ENCODE measurements around the gene HDAC4. TPM values are rescaled to one million over a fixed set of nuclear protein-coding genes. Genes with fewer than 3 reads are reported as not detected.

Gene HDAC4
- total and polyA plus RNA-seq, 2 of the 8 experiments (the other 6 are each of a cell fraction or from before 2014, with no cell fraction given) = 15.4 to 31.5 TPM

- TF ChIP-seq SIRT6 (IDR thresholded peaks at IDR 0.05; ENCODE audit: low read length) = no peak
- no peak for TF ChIP-seq TAF7 (optimal IDR thresholded peaks at IDR 0.05; ENCODE audit: borderline replicate concordance, low read depth, low read length)
- no peak for TF ChIP-seq KDM1A (IDR thresholded peaks at IDR 0.05; ENCODE audit: borderline replicate concordance, low read length)
- TF ChIP-seq GTF2F1 (IDR thresholded peaks at IDR 0.05; ENCODE audit: borderline replicate concordance, low read depth, low read length) = no peak
- no peak for TF ChIP-seq CHD1 (IDR thresholded peaks at IDR 0.05; ENCODE audit: low read depth, low read length)
- no peak for TF ChIP-seq POLR2AphosphoS5 (IDR thresholded peaks at IDR 0.05; ENCODE audit: low read depth, low read length)
Measured at GRCh38 chr2:239337877-239338484, 62.8 kb downstream of the HDAC4 start (continued).

Measured in H1 (cell line).